ENCODE results near the gene GRIA4.

GRCh38 chr11:105935791-105936190 is 325.9 kb downstream of the GRIA4 start:
- TF ChIP-seq GABPA (IDR thresholded peaks at IDR 0.05 in 1 of 2, conservative IDR thresholded peaks at IDR 0.05 in 1 of 2) (no peak), FOXA1 (IDR thresholded peaks at IDR 0.05) (no peak), RAD21 (IDR thresholded peaks at IDR 0.05) (no peak), MAX (IDR thresholded peaks at IDR 0.05) (no peak), HNF4G (IDR thresholded peaks at IDR 0.05) (no peak), JUND (IDR thresholded peaks at IDR 0.05) (no peak)
- TF ChIP-seq, protein P1, sequence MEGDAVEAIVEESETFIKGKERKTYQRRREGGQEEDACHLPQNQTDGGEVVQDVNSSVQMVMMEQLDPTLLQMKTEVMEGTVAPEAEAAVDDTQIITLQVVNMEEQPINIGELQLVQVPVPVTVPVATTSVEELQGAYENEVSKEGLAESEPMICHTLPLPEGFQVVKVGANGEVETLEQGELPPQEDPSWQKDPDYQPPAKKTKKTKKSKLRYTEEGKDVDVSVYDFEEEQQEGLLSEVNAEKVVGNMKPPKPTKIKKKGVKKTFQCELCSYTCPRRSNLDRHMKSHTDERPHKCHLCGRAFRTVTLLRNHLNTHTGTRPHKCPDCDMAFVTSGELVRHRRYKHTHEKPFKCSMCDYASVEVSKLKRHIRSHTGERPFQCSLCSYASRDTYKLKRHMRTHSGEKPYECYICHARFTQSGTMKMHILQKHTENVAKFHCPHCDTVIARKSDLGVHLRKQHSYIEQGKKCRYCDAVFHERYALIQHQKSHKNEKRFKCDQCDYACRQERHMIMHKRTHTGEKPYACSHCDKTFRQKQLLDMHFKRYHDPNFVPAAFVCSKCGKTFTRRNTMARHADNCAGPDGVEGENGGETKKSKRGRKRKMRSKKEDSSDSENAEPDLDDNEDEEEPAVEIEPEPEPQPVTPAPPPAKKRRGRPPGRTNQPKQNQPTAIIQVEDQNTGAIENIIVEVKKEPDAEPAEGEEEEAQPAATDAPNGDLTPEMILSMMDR (IDR thresholded peaks at IDR 0.05; ENCODE audit: low read depth, low read length, missing input control) = no peak
- TF ChIP-seq, protein P2, sequence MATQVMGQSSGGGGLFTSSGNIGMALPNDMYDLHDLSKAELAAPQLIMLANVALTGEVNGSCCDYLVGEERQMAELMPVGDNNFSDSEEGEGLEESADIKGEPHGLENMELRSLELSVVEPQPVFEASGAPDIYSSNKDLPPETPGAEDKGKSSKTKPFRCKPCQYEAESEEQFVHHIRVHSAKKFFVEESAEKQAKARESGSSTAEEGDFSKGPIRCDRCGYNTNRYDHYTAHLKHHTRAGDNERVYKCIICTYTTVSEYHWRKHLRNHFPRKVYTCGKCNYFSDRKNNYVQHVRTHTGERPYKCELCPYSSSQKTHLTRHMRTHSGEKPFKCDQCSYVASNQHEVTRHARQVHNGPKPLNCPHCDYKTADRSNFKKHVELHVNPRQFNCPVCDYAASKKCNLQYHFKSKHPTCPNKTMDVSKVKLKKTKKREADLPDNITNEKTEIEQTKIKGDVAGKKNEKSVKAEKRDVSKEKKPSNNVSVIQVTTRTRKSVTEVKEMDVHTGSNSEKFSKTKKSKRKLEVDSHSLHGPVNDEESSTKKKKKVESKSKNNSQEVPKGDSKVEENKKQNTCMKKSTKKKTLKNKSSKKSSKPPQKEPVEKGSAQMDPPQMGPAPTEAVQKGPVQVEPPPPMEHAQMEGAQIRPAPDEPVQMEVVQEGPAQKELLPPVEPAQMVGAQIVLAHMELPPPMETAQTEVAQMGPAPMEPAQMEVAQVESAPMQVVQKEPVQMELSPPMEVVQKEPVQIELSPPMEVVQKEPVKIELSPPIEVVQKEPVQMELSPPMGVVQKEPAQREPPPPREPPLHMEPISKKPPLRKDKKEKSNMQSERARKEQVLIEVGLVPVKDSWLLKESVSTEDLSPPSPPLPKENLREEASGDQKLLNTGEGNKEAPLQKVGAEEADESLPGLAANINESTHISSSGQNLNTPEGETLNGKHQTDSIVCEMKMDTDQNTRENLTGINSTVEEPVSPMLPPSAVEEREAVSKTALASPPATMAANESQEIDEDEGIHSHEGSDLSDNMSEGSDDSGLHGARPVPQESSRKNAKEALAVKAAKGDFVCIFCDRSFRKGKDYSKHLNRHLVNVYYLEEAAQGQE (IDR thresholded peaks at IDR 0.05) = no peak

Measured in liver (tissue), 3 donors.